Measurements from ENCODE around the gene HTR2A.

DNA sequence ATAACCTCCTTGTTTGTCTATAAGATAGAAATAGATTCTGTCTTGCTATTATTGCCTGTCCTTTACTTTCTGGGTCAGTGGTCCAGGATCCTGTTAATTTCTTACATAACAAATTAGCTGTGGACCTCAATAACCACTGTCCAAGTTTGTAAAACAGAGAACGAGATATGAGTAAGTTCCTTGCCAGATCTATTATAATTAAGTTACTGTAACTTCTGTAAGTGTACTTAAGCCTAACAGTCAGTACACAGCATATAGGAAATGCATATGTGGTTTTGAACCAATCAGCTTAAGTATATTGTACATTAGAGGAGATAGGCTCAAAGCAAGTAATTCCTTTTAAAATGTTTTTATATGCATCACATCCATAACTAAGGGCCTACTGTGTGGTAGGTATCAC lies 34.9 kb downstream of the HTR2A start:
- no peak for TF ChIP-seq CTCF (IDR thresholded peaks at IDR 0.05; ENCODE audit: low read length)
- TF ChIP-seq EZH2 (optimal IDR thresholded peaks at IDR 0.05; ENCODE audit: low read depth, low read length) = no peak

Data from MM.1S (cell line).